Esophagus squamous epithelium (tissue), 5 donors: ENCODE measurements around the gene PPP2R3B. TPM values are rescaled to one million over a fixed set of nuclear protein-coding genes. Genes with fewer than 3 reads are reported as not detected.
"Not testable (repeated sequence)": the region's sequence is repeated elsewhere in the genome, so short reads cannot be mapped to it uniquely, and the experiment has no call there.

Source experiments
- DNase-seq: peaks from one replicate; lab custom pipeline; 2025; lab: John Stamatoyannopoulos, UW
- H3K27ac ChIP-seq, 4 donors: fragments of 200-600 bp; sonication (generic); one replicate each; pipeline ENCODE4 v1.5.1; 2016 to 2019; ENCODE audit warnings: mild to moderate bottlenecking in 1 of 4
- H3K27me3 ChIP-seq, 4 donors: fragments of 200-600 bp; sonication (generic); 1 replicate in 3 of 4; 2 replicates in 1 of 4; pipeline versions ENCODE4 v1.5.1 to v1.6.0; 2017 to 2021; ENCODE audit warnings: antibody characterized with exemption in 1 of 4
- H3K36me3 ChIP-seq, 3 donors: fragments of 200-600 bp; sonication (generic); one replicate each; pipeline ENCODE4 v1.5.1; 2016 to 2019
- H3K4me1 ChIP-seq, 3 donors: fragments of 200-600 bp; sonication (generic); one replicate each; pipeline ENCODE4 v1.5.1; 2017 to 2019
- H3K4me3 ChIP-seq, 4 donors: fragments of 200-600 bp; sonication (generic); 1 replicate in 3 of 4; 2 replicates in 1 of 4; pipeline ENCODE4 v1.5.1; 2016 to 2019; ENCODE audit warnings: mild to moderate bottlenecking in 2 of 4, moderate library complexity in 1 of 4
- H3K9me3 ChIP-seq, 3 donors: fragments of 200-600 bp; sonication (generic); one replicate each; pipeline ENCODE4 v1.5.1; 2016 to 2019
- POLR2A ChIP-seq, 4 donors: fragments of 450-650 bp; IDR thresholded peaks; one replicate each; pipeline ENCODE4 v1.6.1; 2017; ENCODE audit warnings: antibody characterized with exemption in 4 of 4, mild to moderate bottlenecking in 4 of 4, moderate library complexity in 3 of 4
- WGBS, 2 donors: methylation state at CpG; one replicate each; pipeline ENCODE4 v1.1.5; 2018; 5-methylcytosine and 5-hydroxymethylcytosine counted together
- intact Hi-C: fragments of 100-400 bp; cut with DNase I; formaldehyde crosslinking; loops from one replicate; pipeline ENCODE4 v1.15.0; 2022
- total RNA-seq, 4 donors: library from RNA; depleted of rRNA; stranded (reverse); fragments of >200 nt; gene quantifications; one replicate each; pipeline ENCODE4 v1.1.0, GENCODE V29; 2016
- TF ChIP-seq, protein P1 (sequence below), 6 experiments: fragments of 450-650 bp in 4 of 6; fragments of 200-600 bp in 2 of 6; sonication (generic) in 2 of 6; IDR thresholded peaks; one replicate each; pipeline ENCODE4 v1.5.1; 2016 to 2019; ENCODE audit warnings: antibody characterized with exemption in 6 of 6, mild to moderate bottlenecking in 4 of 6, moderate library complexity in 4 of 6
- donor health status: DM: yes; HTN: yes; CAD: no.

Gene PPP2R3B
- total RNA-seq, 4 donors from 2014 or later: 7.9 to 26.1 (median 24.1) TPM

DNA sequence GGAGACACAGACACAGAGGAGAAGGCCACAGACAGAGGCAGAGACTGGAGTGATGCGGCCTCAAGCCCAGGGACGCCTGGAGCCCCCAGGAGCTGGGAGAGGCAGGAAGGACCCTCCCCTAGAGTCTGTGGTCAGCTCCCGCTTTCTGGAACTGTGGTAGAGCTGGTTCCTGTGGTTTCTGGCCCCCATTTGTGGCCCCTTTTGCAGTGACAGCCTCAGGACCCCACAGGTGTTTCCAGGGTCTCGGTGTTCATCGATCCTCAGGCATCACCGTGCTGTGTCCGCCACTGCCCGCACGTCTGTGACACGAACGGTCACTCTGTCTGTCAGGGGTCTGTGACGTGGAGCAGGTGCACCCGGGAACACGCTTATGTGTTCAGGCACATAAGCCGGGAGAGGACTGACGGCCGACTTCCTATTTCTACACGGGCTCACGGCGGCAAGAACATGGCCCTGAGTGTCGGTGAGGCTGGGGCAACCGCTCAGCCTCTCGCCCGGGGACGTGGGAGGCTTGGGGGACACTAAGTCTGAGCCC lies 76.0 kb downstream of the PPP2R3B start:
- intact Hi-C loops: no loop called here
- Histone ChIP-seq H3K27ac (no peak overlapping the region), H3K4me1 (no peaks in the 10 kb centered on the region), H3K4me3 (no peak overlapping the region), H3K27me3 (no peaks in the 10 kb centered on the region), H3K9me3 (no peaks in the 10 kb centered on the region), H3K36me3 (peaks cover 26 to 95% (median 42%) of the 10 kb centered on the region in 3 donors)
- DNase-seq: no peak
- 83 to 89% methylated on average over 3 to 17 of the region's 25 CpGs for WGBS, 2 donors
- TF ChIP-seq, protein P1, sequence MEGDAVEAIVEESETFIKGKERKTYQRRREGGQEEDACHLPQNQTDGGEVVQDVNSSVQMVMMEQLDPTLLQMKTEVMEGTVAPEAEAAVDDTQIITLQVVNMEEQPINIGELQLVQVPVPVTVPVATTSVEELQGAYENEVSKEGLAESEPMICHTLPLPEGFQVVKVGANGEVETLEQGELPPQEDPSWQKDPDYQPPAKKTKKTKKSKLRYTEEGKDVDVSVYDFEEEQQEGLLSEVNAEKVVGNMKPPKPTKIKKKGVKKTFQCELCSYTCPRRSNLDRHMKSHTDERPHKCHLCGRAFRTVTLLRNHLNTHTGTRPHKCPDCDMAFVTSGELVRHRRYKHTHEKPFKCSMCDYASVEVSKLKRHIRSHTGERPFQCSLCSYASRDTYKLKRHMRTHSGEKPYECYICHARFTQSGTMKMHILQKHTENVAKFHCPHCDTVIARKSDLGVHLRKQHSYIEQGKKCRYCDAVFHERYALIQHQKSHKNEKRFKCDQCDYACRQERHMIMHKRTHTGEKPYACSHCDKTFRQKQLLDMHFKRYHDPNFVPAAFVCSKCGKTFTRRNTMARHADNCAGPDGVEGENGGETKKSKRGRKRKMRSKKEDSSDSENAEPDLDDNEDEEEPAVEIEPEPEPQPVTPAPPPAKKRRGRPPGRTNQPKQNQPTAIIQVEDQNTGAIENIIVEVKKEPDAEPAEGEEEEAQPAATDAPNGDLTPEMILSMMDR (IDR thresholded peaks at IDR 0.05): no peak
- no peak for TF ChIP-seq POLR2A (IDR thresholded peaks at IDR 0.05)

DNA sequence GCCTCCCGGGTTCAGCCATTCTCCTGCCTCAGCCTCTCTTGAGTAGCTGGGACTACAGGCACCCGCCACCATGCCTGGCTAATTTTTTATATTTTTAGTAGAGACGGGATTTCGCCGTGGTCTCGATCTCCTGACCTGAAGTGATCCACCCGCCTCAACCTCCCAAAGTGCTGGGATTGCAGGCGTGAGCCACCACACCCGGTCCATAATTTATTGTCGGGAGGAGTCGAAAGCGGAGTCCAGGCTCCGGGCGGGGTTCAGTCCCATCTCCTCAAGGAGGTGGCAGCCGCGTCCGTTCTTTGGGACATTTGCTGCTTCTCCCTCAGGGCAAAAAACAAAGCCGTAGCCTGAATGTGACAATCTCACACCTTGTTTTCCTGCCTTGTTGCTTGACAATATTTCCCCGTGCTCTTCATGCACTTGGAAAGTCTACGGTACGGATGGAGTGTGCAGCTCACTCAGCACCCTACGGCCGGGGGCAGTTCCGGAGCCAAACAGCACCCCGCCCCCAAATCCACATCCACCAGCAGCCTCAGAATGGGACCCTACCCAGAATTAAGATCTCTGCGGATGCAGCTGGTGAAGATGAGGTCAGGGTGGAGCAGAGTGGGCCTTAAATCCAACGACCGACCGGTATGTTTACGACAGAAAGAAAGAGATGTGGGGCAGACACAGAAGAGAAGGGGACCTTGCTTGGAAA lies 77.7 kb downstream of the PPP2R3B start:
- TF ChIP-seq, protein P1 (IDR thresholded peaks at IDR 0.05): no peak
- no peak for TF ChIP-seq POLR2A (IDR thresholded peaks at IDR 0.05)
- H3K9me3 ChIP-seq: no peaks in the 10 kb centered on the region
- H3K4me1 ChIP-seq: no peaks in the 10 kb centered on the region
- 87 to 90% methylated on average over 10 to 30 of the region's 30 CpGs for WGBS, 2 donors
- intact Hi-C loops: no loop called here
- no peaks in the 10 kb centered on the region for H3K27me3 ChIP-seq
- no peak for DNase-seq
- H3K4me3 ChIP-seq: no peak overlapping the region
- H3K27ac ChIP-seq: no peak overlapping the region
- peaks cover 26 to 97% (median 38%) of the 10 kb centered on the region in 3 donors for H3K36me3 ChIP-seq

DNA sequence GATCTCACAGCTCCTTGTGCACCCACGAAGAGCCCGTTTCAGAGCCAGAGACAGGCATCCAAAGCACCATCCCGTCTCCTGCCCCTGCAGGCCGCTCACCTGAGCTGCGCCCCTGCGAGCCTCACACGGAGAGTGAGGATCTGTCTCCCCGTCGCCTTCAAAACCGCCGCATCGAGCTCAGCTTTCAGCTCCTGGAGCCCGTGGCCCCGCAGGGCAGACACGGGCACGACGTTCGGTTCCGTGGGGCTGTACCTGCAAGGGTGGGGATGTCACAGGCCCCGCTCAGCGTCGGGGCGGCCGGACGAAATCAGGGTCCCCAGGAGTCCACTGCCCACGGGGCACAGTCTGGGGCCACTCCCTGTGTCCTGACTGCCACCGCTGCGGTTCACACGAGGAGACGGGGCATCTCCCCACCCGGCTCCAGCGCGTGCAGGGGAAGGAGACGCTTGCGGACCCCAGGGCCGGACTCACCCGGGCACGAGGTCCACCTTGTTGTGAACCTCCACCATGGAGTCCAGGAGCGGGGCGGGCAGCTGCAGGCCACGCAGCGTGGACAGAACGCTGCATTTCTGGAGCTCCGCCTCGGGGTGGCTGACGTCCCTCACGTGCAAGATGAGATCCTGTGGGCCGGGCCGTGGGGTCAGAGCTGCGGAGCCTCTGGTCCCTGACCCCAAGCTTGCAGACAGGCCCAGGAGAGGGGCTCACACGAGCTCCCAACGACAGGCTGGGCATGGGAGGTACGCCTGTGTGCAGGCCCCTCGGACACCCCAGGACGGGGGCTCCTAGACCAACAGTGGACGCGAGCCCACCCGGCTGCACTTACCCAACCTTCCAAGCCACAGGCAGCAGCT lies 79.2 kb downstream of the PPP2R3B start:
- WGBS, 2 donors: 97% methylated on average over 13 to 17 of the region's 58 CpGs
- no peaks in the 10 kb centered on the region for H3K27me3 ChIP-seq
- H3K4me1 ChIP-seq: no peaks in the 10 kb centered on the region
- DNase-seq: no peak
- H3K9me3 ChIP-seq: no peaks in the 10 kb centered on the region
- intact Hi-C loops: no loop called here
- peaks cover 27 to 97% (median 33%) of the 10 kb centered on the region in 3 donors for H3K36me3 ChIP-seq
- H3K4me3 ChIP-seq: no peak overlapping the region
- TF ChIP-seq POLR2A (IDR thresholded peaks at IDR 0.05): no peak
- TF ChIP-seq, protein P1 (IDR thresholded peaks at IDR 0.05): no peak
- H3K27ac ChIP-seq: no peak overlapping the region

DNA sequence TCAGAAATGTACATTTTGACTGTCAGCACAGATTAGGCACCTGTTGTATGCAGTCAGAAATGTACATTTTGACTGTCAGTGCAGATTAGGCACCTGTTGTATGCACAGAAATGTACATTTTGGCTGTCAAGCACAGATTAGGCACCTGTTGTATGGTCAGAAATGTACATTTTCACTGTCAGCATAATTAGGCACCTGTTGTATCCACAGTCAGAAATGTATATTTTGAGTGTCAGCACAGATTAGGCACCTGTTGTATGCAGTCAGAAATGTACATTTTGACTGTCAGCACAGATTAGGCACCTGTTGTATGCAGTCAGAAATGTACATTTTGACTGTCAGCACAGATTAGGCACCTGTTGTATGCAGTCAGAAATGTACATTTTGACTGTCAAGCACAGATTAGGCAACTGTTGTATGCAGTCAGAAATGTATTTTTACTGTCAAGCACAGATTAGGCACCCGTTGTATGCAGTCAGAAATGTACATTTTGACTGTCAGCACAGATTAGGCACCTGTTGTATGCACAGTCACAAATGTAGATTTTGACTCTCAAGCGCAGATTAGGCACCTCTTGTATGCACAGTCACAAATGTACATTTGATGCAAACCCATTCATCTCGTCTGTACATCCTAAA lies 80.0 kb downstream of the PPP2R3B start:
- H3K9me3 ChIP-seq, H3K27me3 ChIP-seq, H3K4me3 ChIP-seq, H3K4me1 ChIP-seq, H3K27ac ChIP-seq, intact Hi-C loops, DNase-seq: not testable (repeated sequence)
- 85 to 93% methylated on average over 3 of the region's 3 CpGs for WGBS, 2 donors
- H3K36me3 ChIP-seq: peaks cover 27 to 97% (median 31%) of the 10 kb centered on the region in 3 donors

DNA sequence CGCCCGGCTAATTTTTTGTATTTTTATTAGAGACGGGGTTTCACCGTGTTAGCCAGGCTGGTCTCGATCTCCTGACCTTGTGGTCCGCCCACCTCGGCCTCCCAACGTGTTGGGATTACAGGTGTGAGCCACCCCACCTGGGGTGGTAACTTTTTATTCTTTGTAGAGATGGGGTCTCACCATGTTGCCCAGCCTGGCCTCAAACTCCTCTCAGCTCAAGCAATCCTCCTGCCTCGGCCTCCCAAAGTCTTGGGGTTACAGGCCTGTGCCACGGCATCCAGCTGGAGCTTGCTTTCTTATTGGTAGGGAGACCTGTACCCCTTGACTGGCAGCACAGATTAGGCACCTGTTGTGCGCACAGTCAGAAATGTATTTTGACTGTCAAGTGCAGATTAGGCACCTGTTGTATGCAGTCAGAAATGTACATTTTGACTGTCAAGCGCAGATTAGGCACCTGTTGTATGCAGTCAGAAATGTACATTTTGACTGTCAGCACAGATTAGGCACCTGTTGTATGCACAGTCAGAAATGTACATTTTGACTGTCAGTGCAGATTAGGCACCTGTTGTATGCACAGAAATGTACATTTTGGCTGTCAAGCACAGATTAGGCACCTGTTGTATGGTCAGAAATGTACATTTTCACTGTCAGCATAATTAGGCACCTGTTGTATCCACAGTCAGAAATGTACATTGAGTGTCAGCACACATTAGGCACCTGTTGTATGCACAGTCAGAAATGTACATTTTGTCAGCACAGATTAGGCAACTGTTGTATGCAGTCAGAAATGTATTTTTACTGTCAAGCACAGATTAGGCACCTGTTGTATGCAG lies 80.7 kb downstream of the PPP2R3B start:
- H3K9me3 ChIP-seq, DNase-seq, H3K4me3 ChIP-seq, H3K27me3 ChIP-seq, H3K4me1 ChIP-seq, intact Hi-C loops, H3K27ac ChIP-seq: not testable (repeated sequence)
- 95 to 99% methylated on average over 9 to 11 of the region's 12 CpGs for WGBS, 2 donors
- peaks cover 23 to 97% (median 24%) of the 10 kb centered on the region in 3 donors for H3K36me3 ChIP-seq
